ENCODE measurements around the gene LCA5.

Gene LCA5

GRCh38 chr6:79554305-79554704 lies 17.1 kb upstream of the LCA5 start:
- DNase-seq = no peak
- H3K27me3 ChIP-seq (ENCODE audit: control insufficient read depth in 1 of 2, insufficient read depth in 1 of 2, low read length in 2 of 2) = no peaks in the 10 kb centered on the region
- H2BK5ac ChIP-seq (ENCODE audit: low read depth, low read length, poor library complexity, severe bottlenecking) = no peak overlapping the region
- no peaks in the 10 kb centered on the region for H3K9me3 ChIP-seq (ENCODE audit: control insufficient read depth, low read length)
- H4K91ac ChIP-seq (ENCODE audit: low read length) = no peak overlapping the region
- H3K23ac ChIP-seq (ENCODE audit: low read length in 2 of 2) = no peak overlapping the region
- no peak overlapping the region for H2BK15ac ChIP-seq (ENCODE audit: low read depth, poor library complexity, severe bottlenecking)
- H3K4ac ChIP-seq (ENCODE audit: low read depth in 1 of 2, low read length in 2 of 2) = no peak overlapping the region
- H3K9ac ChIP-seq (ENCODE audit: low read length) = no peak overlapping the region
- H3K4me2 ChIP-seq (ENCODE audit: low read length, poor library complexity, severe bottlenecking) = no peak overlapping the region
- no peak overlapping the region for H3K18ac ChIP-seq (ENCODE audit: low read depth in 1 of 2, low read length in 2 of 2)
- peaks cover 5% of the 10 kb centered on the region for H3K79me1 ChIP-seq (replicated peaks; ENCODE audit: low read length, poor library complexity, severe bottlenecking)
- H3K27ac ChIP-seq (ENCODE audit: low read length, poor library complexity, severe bottlenecking) = no peak overlapping the region
- no peak overlapping the region for H3K14ac ChIP-seq (ENCODE audit: low read length in 2 of 2)
- H2AFZ ChIP-seq (ENCODE audit: low read depth, low read length) = no peak overlapping the region
- no peak overlapping the region for H2BK120ac ChIP-seq (ENCODE audit: low read depth, low read length)
- H3K4me3 ChIP-seq (ENCODE audit: insufficient read depth in 1 of 2, low read depth in 1 of 2, low read length in 2 of 2) = no peak overlapping the region
- H3K36me3 ChIP-seq (ENCODE audit: control insufficient read depth in 1 of 2, insufficient read depth in 2 of 2, low read depth in 1 of 2, low read length in 2 of 2) = peaks cover 2 to 8% of the 10 kb centered on the region in 2 experiments
- no peak overlapping the region for H2BK12ac ChIP-seq (ENCODE audit: low read length in 2 of 2)
- H4K8ac ChIP-seq (ENCODE audit: low read length) = no peak overlapping the region
- H2AK5ac ChIP-seq (ENCODE audit: low read length, severe bottlenecking) = no peak overlapping the region
- no peaks in the 10 kb centered on the region for H3K4me1 ChIP-seq (ENCODE audit: control insufficient read depth, insufficient read depth, low read depth, low read length)

GRCh38 chr6:79551401-79551800 lies 14.2 kb upstream of the LCA5 start:
- Histone ChIP-seq H2AFZ (ENCODE audit: low read depth, low read length) (no peak overlapping the region), H3K23ac (ENCODE audit: low read length in 2 of 2) (no peak overlapping the region), H2BK12ac (ENCODE audit: low read length in 2 of 2) (no peak overlapping the region), H2BK15ac (ENCODE audit: low read depth, poor library complexity, severe bottlenecking) (no peak overlapping the region), H4K8ac (ENCODE audit: low read length) (no peak overlapping the region), H3K18ac (ENCODE audit: low read depth in 1 of 2, low read length in 2 of 2) (no peak overlapping the region), H3K4me1 (ENCODE audit: control insufficient read depth, insufficient read depth, low read depth, low read length) (no peaks in the 10 kb centered on the region), H3K9ac (ENCODE audit: low read length) (no peak overlapping the region), H3K36me3 (ENCODE audit: control insufficient read depth in 1 of 2, insufficient read depth in 2 of 2, low read depth in 1 of 2, low read length in 2 of 2) (peaks cover 6 to 8% of the 10 kb centered on the region in 2 experiments), H4K91ac (ENCODE audit: low read length) (no peak overlapping the region), H3K27me3 (ENCODE audit: control insufficient read depth in 1 of 2, insufficient read depth in 1 of 2, low read length in 2 of 2) (no peaks in the 10 kb centered on the region), H2BK120ac (ENCODE audit: low read depth, low read length) (no peak overlapping the region), H3K9me3 (ENCODE audit: control insufficient read depth, low read length) (no peaks in the 10 kb centered on the region), H3K4me3 (ENCODE audit: insufficient read depth in 1 of 2, low read depth in 1 of 2, low read length in 2 of 2) (no peak overlapping the region), H3K4me2 (ENCODE audit: low read length, poor library complexity, severe bottlenecking) (no peak overlapping the region), H2AK5ac (ENCODE audit: low read length, severe bottlenecking) (no peak overlapping the region), H3K27ac (ENCODE audit: low read length, poor library complexity, severe bottlenecking) (no peak overlapping the region), H3K79me1 (replicated peaks; ENCODE audit: low read length, poor library complexity, severe bottlenecking) (peaks cover 9% of the 10 kb centered on the region), H3K4ac (ENCODE audit: low read depth in 1 of 2, low read length in 2 of 2) (no peak overlapping the region), H2BK5ac (ENCODE audit: low read depth, low read length, poor library complexity, severe bottlenecking) (no peak overlapping the region), H3K14ac (ENCODE audit: low read length in 2 of 2) (no peak overlapping the region)
- WGBS = 86% methylated on average over 1 of the region's 2 CpGs
- no peak for DNase-seq

- no peak overlapping the region for H4K8ac ChIP-seq (ENCODE audit: low read length)
- no peak overlapping the region for H3K4me2 ChIP-seq (ENCODE audit: low read length, poor library complexity, severe bottlenecking)
- no peak overlapping the region for H4K91ac ChIP-seq (ENCODE audit: low read length)
- no peak overlapping the region for H3K27ac ChIP-seq (ENCODE audit: low read length, poor library complexity, severe bottlenecking)
- H3K79me1 ChIP-seq (replicated peaks; ENCODE audit: low read length, poor library complexity, severe bottlenecking) = peaks cover 9% of the 10 kb centered on the region
- H3K36me3 ChIP-seq (ENCODE audit: control insufficient read depth in 1 of 2, insufficient read depth in 2 of 2, low read depth in 1 of 2, low read length in 2 of 2) = peaks cover 4 to 8% of the 10 kb centered on the region in 2 experiments
- no peak overlapping the region for H3K4me3 ChIP-seq (ENCODE audit: insufficient read depth in 1 of 2, low read depth in 1 of 2, low read length in 2 of 2)
- H3K9ac ChIP-seq (ENCODE audit: low read length) = no peak overlapping the region
- H3K14ac ChIP-seq (ENCODE audit: low read length in 2 of 2) = no peak overlapping the region
- H3K18ac ChIP-seq (ENCODE audit: low read depth in 1 of 2, low read length in 2 of 2) = no peak overlapping the region
- no peaks in the 10 kb centered on the region for H3K9me3 ChIP-seq (ENCODE audit: control insufficient read depth, low read length)
- no peak overlapping the region for H3K4ac ChIP-seq (ENCODE audit: low read depth in 1 of 2, low read length in 2 of 2)
- H2AFZ ChIP-seq (ENCODE audit: low read depth, low read length) = no peak overlapping the region
- peaks cover 2% of the 10 kb centered on the region for H3K4me1 ChIP-seq (ENCODE audit: control insufficient read depth, insufficient read depth, low read depth, low read length)
- no peak overlapping the region for H2BK12ac ChIP-seq (ENCODE audit: low read length in 2 of 2)
- no peak overlapping the region for H2AK5ac ChIP-seq (ENCODE audit: low read length, severe bottlenecking)
- no peak overlapping the region for H2BK15ac ChIP-seq (ENCODE audit: low read depth, poor library complexity, severe bottlenecking)
- H3K23ac ChIP-seq (ENCODE audit: low read length in 2 of 2) = no peak overlapping the region
- H2BK5ac ChIP-seq (ENCODE audit: low read depth, low read length, poor library complexity, severe bottlenecking) = no peak overlapping the region
- no peaks in the 10 kb centered on the region for H3K27me3 ChIP-seq (ENCODE audit: control insufficient read depth in 1 of 2, insufficient read depth in 1 of 2, low read length in 2 of 2)
- no peak overlapping the region for H2BK120ac ChIP-seq (ENCODE audit: low read depth, low read length)
- no peak for DNase-seq
- 97% methylated on average over 3 of the region's 5 CpGs for WGBS
Observed at GRCh38 chr6:79548304-79548703, 11.1 kb upstream of the LCA5 start.

GRCh38 chr6:79546186-79546585 lies 9.0 kb upstream of the LCA5 start:
- H3K4me2 ChIP-seq (ENCODE audit: low read length, poor library complexity, severe bottlenecking) = no peak overlapping the region
- H2AK5ac ChIP-seq (ENCODE audit: low read length, severe bottlenecking) = no peak overlapping the region
- H3K79me1 ChIP-seq (replicated peaks; ENCODE audit: low read length, poor library complexity, severe bottlenecking) = peaks cover 10% of the 10 kb centered on the region
- H4K8ac ChIP-seq (ENCODE audit: low read length) = no peak overlapping the region
- peak; percentile 63 for DNase-seq
- no peak overlapping the region for H2BK12ac ChIP-seq (ENCODE audit: low read length in 2 of 2)
- H3K27ac ChIP-seq (ENCODE audit: low read length, poor library complexity, severe bottlenecking) = no peak overlapping the region
- H3K4me1 ChIP-seq (ENCODE audit: control insufficient read depth, insufficient read depth, low read depth, low read length) = peaks cover 2% of the 10 kb centered on the region
- peaks cover 4 to 15% of the 10 kb centered on the region in 2 experiments for H3K36me3 ChIP-seq (ENCODE audit: control insufficient read depth in 1 of 2, insufficient read depth in 2 of 2, low read depth in 1 of 2, low read length in 2 of 2)
- H3K9ac ChIP-seq (ENCODE audit: low read length) = peak overlapping the region; percentile 87
- WGBS = 67% methylated on average over 3 of the region's 3 CpGs
- H3K14ac ChIP-seq (ENCODE audit: low read length in 2 of 2) = no peak overlapping the region
- H3K4ac ChIP-seq (ENCODE audit: low read depth in 1 of 2, low read length in 2 of 2) = no peak overlapping the region
- H4K91ac ChIP-seq (ENCODE audit: low read length) = no peak overlapping the region
- no peaks in the 10 kb centered on the region for H3K9me3 ChIP-seq (ENCODE audit: control insufficient read depth, low read length)
- H2BK5ac ChIP-seq (ENCODE audit: low read depth, low read length, poor library complexity, severe bottlenecking) = no peak overlapping the region
- no peak overlapping the region for H3K4me3 ChIP-seq (ENCODE audit: insufficient read depth in 1 of 2, low read depth in 1 of 2, low read length in 2 of 2)
- H3K27me3 ChIP-seq (ENCODE audit: control insufficient read depth in 1 of 2, insufficient read depth in 1 of 2, low read length in 2 of 2) = no peaks in the 10 kb centered on the region
- no peak overlapping the region for H2AFZ ChIP-seq (ENCODE audit: low read depth, low read length)
- H3K18ac ChIP-seq (ENCODE audit: low read depth in 1 of 2, low read length in 2 of 2) = no peak overlapping the region
- no peak overlapping the region for H2BK15ac ChIP-seq (ENCODE audit: low read depth, poor library complexity, severe bottlenecking)
- H2BK120ac ChIP-seq (ENCODE audit: low read depth, low read length) = no peak overlapping the region
- H3K23ac ChIP-seq (ENCODE audit: low read length in 2 of 2) = no peak overlapping the region

Measured in mesenchymal stem cell (in vitro differentiated cells and primary cell).